Esophagus (tissue), 2 donors: Measurements from ENCODE around the gene MRPL30. TPM values are rescaled to one million over a fixed set of nuclear protein-coding genes. Genes with fewer than 3 reads are reported as not detected.
"Not testable (repeated sequence)": the region's sequence is repeated elsewhere in the genome, so short reads cannot be mapped to it uniquely, and the experiment has no call there.

Experiments used
- H3K27ac ChIP-seq, 2 donors: one replicate each; pipeline ENCODE4 v1.5.1; 2013; ENCODE audit warnings: low read depth in 2 of 2, mild to moderate bottlenecking in 2 of 2, inconsistent platforms in 1 of 2, low read length in 1 of 2, moderate library complexity in 1 of 2
- H3K27me3 ChIP-seq, 2 donors: one replicate each; pipeline ENCODE4 v1.6.1; 2013; ENCODE audit warnings: low read length in 2 of 2, control low read depth in 1 of 2, mild to moderate bottlenecking in 1 of 2; ENCODE audit not compliant: insufficient read depth in 2 of 2, control insufficient read depth in 1 of 2
- H3K36me3 ChIP-seq, 2 donors: one replicate each; pipeline ENCODE4 v1.6.1; 2013; ENCODE audit warnings: low read length in 1 of 2; ENCODE audit not compliant: control insufficient read depth in 2 of 2, insufficient read depth in 2 of 2
- H3K4me1 ChIP-seq, 2 donors: one replicate each; pipeline ENCODE4 v1.6.1; 2013; ENCODE audit warnings: low read length in 1 of 2; ENCODE audit not compliant: control insufficient read depth in 2 of 2, insufficient read depth in 2 of 2
- H3K4me3 ChIP-seq, 2 donors: one replicate each; pipeline ENCODE4 v1.5.1; 2013; ENCODE audit warnings: low read length in 2 of 2, mild to moderate bottlenecking in 2 of 2, low read depth in 1 of 2, moderate library complexity in 1 of 2
- H3K9me3 ChIP-seq, 2 donors: one replicate each; pipeline ENCODE4 v1.6.1; 2013; ENCODE audit warnings: mild to moderate bottlenecking in 2 of 2, low read depth in 1 of 2, low read length in 1 of 2, moderate library complexity in 1 of 2; ENCODE audit not compliant: control insufficient read depth in 2 of 2, insufficient read depth in 1 of 2
- WGBS, 2 donors: extraction: QIAGEN DNeasy Blood & Tissue Kit; methylation state at CpG; one replicate each; pipeline ENCODE4 v1.1.7; 2013; 5-methylcytosine and 5-hydroxymethylcytosine counted together
- polyA plus RNA-seq, 2 donors: library from polyadenylated mRNA; stranded (reverse); fragments of 200-250 nt; gene quantifications; one replicate each; pipeline ENCODE4 v1.2.3, GENCODE V29; 2013
- donor health status: healthy with polysubstance abuse.
- donor health status: Bipolar disorder and iron deficiency.

MRPL30 gene
- 10 to 100 TPM; 20.4 to 21.8 TPM for polyA plus RNA-seq

GRCh38 chr2:99180755-99181623 lies at the start of gene MRPL30, which contains the start of gene MITD1:
Gene MRPL30, plus strand, starts transcription at chr2:99181184. Its CDS starts 5,020 bp downstream, at chr2:99186204.
Gene MITD1, minus strand, starts transcription at chr2:99181058. Its CDS starts 77 bp downstream, at chr2:99180981.
- WGBS, 2 donors = 0 to 1% methylated on average over 39 of the region's 39 CpGs
- Histone ChIP-seq H3K27ac (peak within 1 kb of the TSS; percentile 76 to 89), H3K4me1 (no peaks in the 10 kb centered on the region)

GRCh38 chr2:99135044-99135556 lies 45.9 kb upstream of the MRPL30 start:
- not testable (repeated sequence) for H3K36me3 ChIP-seq, H3K27ac ChIP-seq, H3K9me3 ChIP-seq, H3K4me1 ChIP-seq, H3K27me3 ChIP-seq, H3K4me3 ChIP-seq
- 95 to 97% methylated on average over 2 of the region's 2 CpGs for WGBS, 2 donors

More at GRCh38 chr2:99180755-99181623, at the start of gene MRPL30, which contains the start of gene MITD1:
- Histone ChIP-seq H3K27me3 (no peaks in the 10 kb centered on the region), H3K4me3 (peak within 1 kb of the TSS; percentile 97 to 99), H3K9me3 (no peaks in the 10 kb centered on the region), H3K36me3 (no peaks in the 10 kb centered on the region)

- 95 to 96% methylated on average over 4 of the region's 4 CpGs for WGBS, 2 donors
- H3K9me3 ChIP-seq = peaks cover 0 to 5% of the 10 kb centered on the region in 2 donors
- no peaks in the 10 kb centered on the region for H3K27me3 ChIP-seq
- no peak overlapping the region for H3K4me3 ChIP-seq
- no peaks in the 10 kb centered on the region for H3K4me1 ChIP-seq
- H3K36me3 ChIP-seq = no peaks in the 10 kb centered on the region
- no peak overlapping the region for H3K27ac ChIP-seq
Observed at GRCh38 chr2:99139003-99139402, 42.0 kb upstream of the MRPL30 start.

DNA sequence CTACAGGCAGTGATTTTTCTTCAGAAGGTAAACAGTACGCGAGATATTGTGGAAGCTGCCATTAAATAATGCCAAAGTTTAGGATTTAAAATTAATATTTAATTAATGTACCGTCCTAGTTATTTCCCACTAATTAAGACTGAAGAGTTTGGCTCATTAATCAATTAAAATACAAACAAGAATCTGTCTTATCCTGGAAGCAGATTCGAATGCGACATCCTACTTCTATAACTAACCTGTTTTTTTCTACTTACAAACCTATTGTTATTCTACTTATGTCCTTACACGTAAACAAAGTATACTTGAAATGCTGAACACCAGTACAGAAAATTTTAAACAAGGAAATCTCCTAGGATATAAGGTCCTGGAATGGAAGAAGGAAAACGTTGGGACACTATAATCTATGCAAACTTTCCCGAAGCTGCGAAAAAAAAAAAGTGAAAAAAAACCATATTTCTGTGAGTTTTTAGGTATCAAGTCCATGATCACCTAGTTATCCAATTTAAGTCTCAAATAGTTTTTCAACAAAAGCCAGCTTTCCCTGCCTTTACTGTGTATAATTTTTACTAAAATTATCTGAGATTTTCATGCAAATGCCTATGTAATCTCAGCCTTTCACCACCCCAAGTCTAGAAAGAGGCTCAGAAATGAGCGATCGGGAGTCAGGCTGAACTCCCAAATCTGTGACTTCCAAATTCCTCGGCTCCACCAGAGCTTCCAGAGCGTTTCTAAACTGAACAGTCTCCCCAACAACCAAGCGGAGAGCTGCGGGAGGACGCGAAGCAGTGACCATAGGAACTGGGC lies 40.7 kb upstream of the MRPL30 start:
- H3K27me3 ChIP-seq = no peaks in the 10 kb centered on the region
- WGBS, 2 donors = 13 to 19% methylated on average over 17 of the region's 17 CpGs
- H3K4me1 ChIP-seq = no peaks in the 10 kb centered on the region
- H3K27ac ChIP-seq = peak overlapping the region; percentile 88 to 92
- H3K9me3 ChIP-seq = no peaks in the 10 kb centered on the region
- no peaks in the 10 kb centered on the region for H3K36me3 ChIP-seq
- peak overlapping the region; percentile 62 to 96 for H3K4me3 ChIP-seq

- Histone ChIP-seq H3K36me3 (no peaks in the 10 kb centered on the region), H3K27ac (peak overlapping the region; percentile 88 to 92)
- 0 to 1% methylated on average over 21 of the region's 21 CpGs for WGBS, 2 donors
Observed at GRCh38 chr2:99140860-99141109, 40.2 kb upstream of the MRPL30 start.

DNA sequence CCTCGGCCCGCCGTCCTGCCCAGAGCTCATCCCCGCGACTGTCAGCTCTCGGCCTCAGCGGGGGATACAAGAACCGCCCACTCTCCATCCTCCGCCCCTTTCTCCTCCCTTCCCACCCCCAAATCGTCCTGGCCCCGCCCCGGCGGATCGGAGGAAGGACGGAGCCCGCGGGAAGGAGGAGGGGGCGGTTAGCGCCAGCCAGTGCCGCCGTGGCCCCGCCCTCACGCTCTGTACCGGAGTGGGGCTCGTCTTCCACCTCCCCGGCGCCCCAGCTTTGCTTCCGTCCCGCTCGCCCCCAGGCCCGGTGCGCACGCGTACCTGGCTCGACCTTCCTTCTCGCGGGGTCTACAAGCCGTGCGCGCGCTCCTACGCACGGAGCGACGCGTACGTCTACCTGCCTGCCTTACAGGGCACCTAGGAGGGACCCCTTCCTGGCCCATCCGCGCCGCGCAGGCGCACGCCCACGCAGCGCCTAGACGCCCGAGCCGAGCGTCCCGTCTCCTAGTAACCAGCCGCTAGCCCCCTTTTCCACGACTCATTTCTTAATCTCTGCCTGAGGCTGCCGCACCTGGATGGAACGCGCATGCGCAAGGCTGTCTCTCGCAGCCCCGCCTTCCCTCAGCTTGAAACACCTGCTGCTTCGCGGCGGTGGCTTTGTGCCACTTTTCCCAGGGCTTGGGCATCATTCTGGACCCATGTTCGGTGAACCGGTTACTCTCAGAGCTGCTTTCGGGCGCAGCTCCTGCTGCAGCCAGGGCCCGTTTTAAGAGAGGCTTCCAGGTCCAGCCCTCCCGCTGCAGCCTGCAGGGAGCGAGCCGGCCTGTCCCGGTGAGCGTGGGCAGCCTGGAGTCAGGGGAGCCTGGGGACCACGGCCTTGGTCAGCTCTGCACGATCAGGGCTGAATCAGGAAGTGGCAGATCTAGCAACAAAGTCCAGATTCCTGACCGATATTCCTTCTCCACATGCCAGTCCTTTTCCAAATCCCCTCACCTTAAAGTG lies 39.6 kb upstream of the MRPL30 start, which contains the start of gene C2orf15:
Gene C2orf15, plus strand, starts transcription at position 598 of the 999 bp plus-strand sequence. CDS start 8,852 bp downstream, outside the sequence.
- H3K9me3 ChIP-seq = no peaks in the 10 kb centered on the region
- H3K36me3 ChIP-seq = no peaks in the 10 kb centered on the region
- peak within 1 kb of the TSS; percentile 88 to 92 for H3K27ac ChIP-seq
- H3K4me1 ChIP-seq = no peaks in the 10 kb centered on the region
- peak within 1 kb of the TSS; percentile 62 to 96 for H3K4me3 ChIP-seq
- no peaks in the 10 kb centered on the region for H3K27me3 ChIP-seq
- 0 to 1% methylated on average over 68 to 84 of the region's 84 CpGs for WGBS, 2 donors

More at GRCh38 chr2:99140860-99141109, 40.2 kb upstream of the MRPL30 start:
- H3K27me3 ChIP-seq = no peaks in the 10 kb centered on the region
- H3K4me1 ChIP-seq = no peaks in the 10 kb centered on the region
- peak overlapping the region; percentile 62 to 96 for H3K4me3 ChIP-seq
- H3K9me3 ChIP-seq = no peaks in the 10 kb centered on the region

DNA sequence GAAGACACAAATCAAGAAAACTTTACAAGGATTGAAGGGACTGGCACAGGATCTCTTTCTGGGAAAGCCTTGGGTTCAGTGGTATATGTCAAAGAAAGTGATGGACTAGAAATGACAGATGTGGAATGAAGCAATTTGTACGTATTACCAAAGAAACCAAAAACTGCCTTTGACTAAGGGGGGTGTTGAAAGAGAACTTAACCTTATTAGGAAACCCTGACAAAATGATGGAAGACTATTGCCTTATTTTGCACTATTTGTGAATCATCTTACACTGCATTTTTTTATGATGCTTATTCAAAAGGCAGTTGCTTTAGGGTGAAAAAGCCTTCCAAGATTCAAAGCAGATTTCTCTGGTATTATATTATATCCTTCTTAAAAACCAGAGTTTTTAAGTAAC lies 30.3 kb upstream of the MRPL30 start:
- H3K27me3 ChIP-seq = no peaks in the 10 kb centered on the region
- H3K27ac ChIP-seq = no peak overlapping the region
- 74 to 79% methylated on average over 1 of the region's 1 CpG for whole genome bisulfite sequencing, 2 donors

DNA sequence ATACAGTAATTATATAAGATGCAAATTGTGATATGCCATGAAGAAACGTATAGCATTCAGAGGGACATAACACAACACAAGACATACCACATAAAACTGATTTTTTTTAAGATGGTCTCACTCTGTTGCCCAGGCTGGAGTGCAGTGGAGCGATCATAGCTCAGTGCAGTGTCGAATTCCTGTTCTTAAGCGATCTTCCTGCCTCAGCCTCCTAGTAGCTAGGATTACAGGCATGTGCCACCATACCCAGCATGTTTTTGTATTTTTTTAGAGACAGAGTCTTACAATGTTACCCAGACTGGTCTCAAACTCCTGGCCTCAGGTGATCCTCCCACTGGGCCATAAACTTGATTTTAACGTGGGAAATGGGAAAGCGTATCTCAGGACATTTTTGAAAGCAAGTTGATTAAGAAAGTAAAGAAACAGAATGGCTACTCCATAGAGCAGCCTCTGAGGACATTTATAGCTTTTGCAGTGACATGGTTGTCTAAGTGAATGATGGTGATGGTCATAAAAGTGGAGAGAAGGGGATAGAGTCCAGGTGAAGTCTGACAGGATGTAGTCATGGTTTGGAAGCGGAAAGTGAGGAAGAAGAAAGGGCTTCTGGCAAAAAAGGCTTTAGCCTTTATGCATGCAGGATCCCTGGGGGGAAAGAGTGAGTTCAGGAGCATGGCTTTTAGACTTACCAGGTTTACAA lies 28.6 kb upstream of the MRPL30 start:
- Histone ChIP-seq H3K27me3 (no peaks in the 10 kb centered on the region), H3K36me3 (no peaks in the 10 kb centered on the region), H3K4me3 (no peak overlapping the region), H3K4me1 (no peaks in the 10 kb centered on the region), H3K9me3 (no peaks in the 10 kb centered on the region), H3K27ac (no peak overlapping the region)
- 90 to 94% methylated on average over 7 of the region's 7 CpGs for WGBS, 2 donors

More for the DNA sequence above, 30.3 kb upstream of the MRPL30 start:
- H3K4me1 ChIP-seq = no peaks in the 10 kb centered on the region
- H3K36me3 ChIP-seq = no peaks in the 10 kb centered on the region
- H3K4me3 ChIP-seq = no peak overlapping the region
- H3K9me3 ChIP-seq = no peaks in the 10 kb centered on the region
